HepG2 (cell line): ENCODE measurements around the gene ARHGAP19. TPM values are rescaled to one million over a fixed set of nuclear protein-coding genes. Genes with fewer than 3 reads are reported as not detected.

ENCODE experiments used
- ADNP ChIP-seq: sonication (generic); formaldehyde crosslinking; IDR thresholded peaks from 2 replicates; pipeline ENCODE4 v1.4.0; 2020; ENCODE audit warnings: missing genetic modification reagents
- FOXK1 ChIP-seq: sonication (generic); formaldehyde crosslinking; IDR thresholded peaks from 2 replicates; pipeline ENCODE4 v1.4.0; 2020; ENCODE audit warnings: low read depth, missing genetic modification reagents, borderline replicate concordance
- FOXK2 ChIP-seq: fragments of 450-650 bp; IDR thresholded peaks from 2 replicates; pipeline ENCODE4 v1.6.1; 2016
- HHEX ChIP-seq: IDR thresholded peaks from 2 replicates; pipeline ENCODE4 v1.6.1; 2016; ENCODE audit warnings: control low read depth
- NCOR1 ChIP-seq: fragments of 200-600 bp; sonication (generic); IDR thresholded peaks from 2 replicates; pipeline ENCODE4 v1.7.0; 2017; ENCODE audit warnings: antibody characterized with exemption, low read length, borderline replicate concordance
- NFRKB ChIP-seq: fragments of 450-650 bp; IDR thresholded peaks from 2 replicates; pipeline ENCODE4 v1.6.1; 2017
- REL ChIP-seq: sonication (generic); formaldehyde crosslinking; conservative IDR thresholded peaks from 2 replicates; pipeline ENCODE4 v1.8.0; 2022; ENCODE audit warnings: mild to moderate bottlenecking, missing genetic modification reagents, moderate library complexity
- SIX4 ChIP-seq: sonication (generic); formaldehyde crosslinking; IDR thresholded peaks from 2 replicates; pipeline ENCODE4 v1.4.0; 2020; ENCODE audit warnings: missing genetic modification reagents
- ZBTB7B ChIP-seq: sonication (generic); formaldehyde crosslinking; IDR thresholded peaks from 2 replicates; pipeline ENCODE4 v1.4.0; 2020; ENCODE audit warnings: missing genetic modification reagents
- ZBTB8A ChIP-seq: sonication (generic); formaldehyde crosslinking; IDR thresholded peaks from 2 replicates; pipeline ENCODE4 v1.4.0; 2020; ENCODE audit warnings: mild to moderate bottlenecking, low read depth, missing genetic modification reagents, borderline replicate concordance
- ZNF224 ChIP-seq: sonication (generic); formaldehyde crosslinking; IDR thresholded peaks from 2 replicates; pipeline ENCODE4 v1.5.0; 2020; ENCODE audit warnings: mild to moderate bottlenecking, missing genetic modification reagents
- ZNF335 ChIP-seq: sonication (generic); formaldehyde crosslinking; IDR thresholded peaks from 2 replicates; pipeline ENCODE4 v1.4.0; 2020; ENCODE audit warnings: missing genetic modification reagents
- ZNF44 ChIP-seq: sonication (generic); formaldehyde crosslinking; IDR thresholded peaks from 2 replicates; pipeline ENCODE4 v1.5.1; 2020; ENCODE audit warnings: mild to moderate bottlenecking, missing genetic modification reagents
- ZNF547 ChIP-seq: sonication (generic); formaldehyde crosslinking; IDR thresholded peaks from 2 replicates; pipeline ENCODE4 v1.5.1; 2020; ENCODE audit warnings: mild to moderate bottlenecking, missing genetic modification reagents
- ZNF563 ChIP-seq: sonication (generic); formaldehyde crosslinking; IDR thresholded peaks from 2 replicates; pipeline ENCODE4 v1.8.0; 2022; ENCODE audit warnings: mild to moderate bottlenecking, moderate library complexity, missing genetic modification reagents
- ZNF883 ChIP-seq: sonication (generic); formaldehyde crosslinking; IDR thresholded peaks from 2 replicates; pipeline ENCODE4 v1.5.1; 2020; ENCODE audit warnings: mild to moderate bottlenecking, missing genetic modification reagents; ENCODE audit errors: not compliant biosample characterization
- polyA plus RNA-seq, 8 experiments: library from polyadenylated mRNA; depleted of rRNA in 3 of 8; stranded (reverse) in 7 of 8; unstranded in 1 of 8; fragments of >200 nt; fragmentation: Illumina TruSeq in 4 of 8; extraction: Trizol in 4 of 8; gene quantifications; 2 replicates each; pipeline versions ENCODE4 v1.2.1 to v1.2.3, GENCODE V29; 2011 to 2016; ENCODE audit warnings: low read depth in 4 of 8, missing spikeins in 1 of 8, mixed read lengths in 1 of 8; ENCODE audit not compliant: insufficient read depth in 1 of 8
- total RNA-seq, 5 experiments: library from RNA; depleted of rRNA; stranded (reverse); fragments of >200 nt; fragmentation: Illumina TruSeq; extraction: Trizol; gene quantifications; 2 replicates each; pipeline ENCODE4 v1.2.3, GENCODE V29; 2016; ENCODE audit warnings: low read depth in 1 of 5
- TF ChIP-seq, protein P1 (sequence below): IDR thresholded peaks from 2 replicates; pipeline ENCODE4 v1.6.1; 2016; ENCODE audit warnings: low read depth, borderline replicate concordance
- TF ChIP-seq, protein P2 (sequence below): sonication (generic); formaldehyde crosslinking; IDR thresholded peaks from 2 replicates; pipeline ENCODE4 v1.8.1; 2022; ENCODE audit warnings: mild to moderate bottlenecking, missing genetic modification reagents
- TF ChIP-seq, protein P3 (sequence below): sonication (generic); formaldehyde crosslinking; IDR thresholded peaks from 2 replicates; pipeline ENCODE4 v1.8.0; 2022; ENCODE audit warnings: missing genetic modification reagents, mild to moderate bottlenecking, borderline replicate concordance
- TF ChIP-seq, protein P4 (sequence below): sonication (generic); formaldehyde crosslinking; IDR thresholded peaks from 2 replicates; pipeline ENCODE4 v1.5.0; 2020; ENCODE audit warnings: mild to moderate bottlenecking, missing genetic modification reagents, borderline replicate concordance
- TF ChIP-seq, protein P5 (sequence below): sonication (generic); formaldehyde crosslinking; IDR thresholded peaks from 2 replicates; pipeline ENCODE4 v1.5.1; 2020; ENCODE audit warnings: missing genetic modification reagents, mild to moderate bottlenecking, borderline replicate concordance

ARHGAP19 gene
- total and polyA plus RNA-seq, 2 of the 13 experiments (the other 11 are each of a cell fraction or from before 2014, with no cell fraction given) = 7.6 to 10.0 TPM

DNA sequence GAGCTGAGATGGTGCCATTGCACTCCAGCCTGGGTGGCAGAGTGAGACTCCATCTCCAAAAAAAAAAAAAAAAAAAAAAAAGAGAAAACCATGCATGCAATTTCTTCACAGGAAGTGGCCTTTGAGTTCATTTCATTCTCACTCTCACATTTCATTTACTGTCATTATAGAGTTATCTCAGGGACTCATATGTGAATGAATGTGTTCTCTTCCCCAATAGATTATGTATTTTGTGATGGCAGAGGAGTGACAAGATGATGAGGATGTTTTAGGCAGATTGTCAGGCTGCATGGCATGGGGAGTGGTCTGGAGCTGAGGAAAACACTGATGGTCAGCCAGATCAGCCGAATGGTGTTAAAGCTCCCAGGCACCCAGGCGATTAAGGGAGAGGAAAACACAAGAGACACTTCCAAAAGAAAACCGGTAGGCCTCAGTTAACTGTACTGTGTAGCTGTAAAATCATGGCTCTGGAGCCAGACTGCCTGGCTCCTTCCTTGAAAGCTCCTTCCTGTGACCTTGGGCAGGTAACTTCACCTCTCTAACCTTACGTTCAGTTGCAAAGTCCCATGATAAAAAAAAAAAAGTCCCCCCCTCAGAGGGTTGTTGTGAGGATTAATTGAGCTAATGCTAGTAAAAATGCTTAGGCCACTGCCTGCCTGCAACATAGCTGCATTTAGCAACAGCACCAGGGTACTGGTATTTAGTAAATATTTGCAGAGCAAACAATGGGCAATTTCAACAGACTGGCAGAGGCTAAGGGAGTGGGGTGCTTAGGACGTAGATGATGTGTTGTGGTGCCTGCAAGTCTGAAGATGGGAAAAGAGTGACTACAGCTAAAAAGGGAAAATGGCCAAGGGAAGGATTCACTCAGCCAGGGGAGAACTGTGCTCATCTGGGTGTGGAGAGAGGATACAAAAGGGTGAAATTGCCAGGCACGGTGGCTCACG, 35.2 kb upstream of the ARHGAP19 start (continued):
- TF ChIP-seq, protein P1, sequence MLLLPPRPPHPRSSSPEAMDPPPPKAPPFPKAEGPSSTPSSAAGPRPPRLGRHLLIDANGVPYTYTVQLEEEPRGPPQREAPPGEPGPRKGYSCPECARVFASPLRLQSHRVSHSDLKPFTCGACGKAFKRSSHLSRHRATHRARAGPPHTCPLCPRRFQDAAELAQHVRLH (CRISPR knock-in tag) = peak; percentile 78; the same call in 1 of the 2 replicates
- TF ChIP-seq NCOR1 = peak; percentile 51; the same call in 1 of the 2 replicates
- peak; percentile 24; the same call in 1 of the 2 replicates for TF ChIP-seq HHEX
- TF ChIP-seq REL = no peak
- TF ChIP-seq ZNF224 (CRISPR knock-in tag) = no peak
- TF ChIP-seq, protein P2, sequence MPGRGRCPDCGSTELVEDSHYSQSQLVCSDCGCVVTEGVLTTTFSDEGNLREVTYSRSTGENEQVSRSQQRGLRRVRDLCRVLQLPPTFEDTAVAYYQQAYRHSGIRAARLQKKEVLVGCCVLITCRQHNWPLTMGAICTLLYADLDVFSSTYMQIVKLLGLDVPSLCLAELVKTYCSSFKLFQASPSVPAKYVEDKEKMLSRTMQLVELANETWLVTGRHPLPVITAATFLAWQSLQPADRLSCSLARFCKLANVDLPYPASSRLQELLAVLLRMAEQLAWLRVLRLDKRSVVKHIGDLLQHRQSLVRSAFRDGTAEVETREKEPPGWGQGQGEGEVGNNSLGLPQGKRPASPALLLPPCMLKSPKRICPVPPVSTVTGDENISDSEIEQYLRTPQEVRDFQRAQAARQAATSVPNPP (CRISPR knock-in tag) = no peak
- TF ChIP-seq ZNF335 (CRISPR knock-in tag) = 0 out of 2 replicates have a peak, but pooled peaks have one; percentile 16
- no peak for TF ChIP-seq ZNF883
- no peak for TF ChIP-seq NFRKB
- no peak for TF ChIP-seq ZBTB8A (CRISPR knock-in tag)
- TF ChIP-seq, protein P3, sequence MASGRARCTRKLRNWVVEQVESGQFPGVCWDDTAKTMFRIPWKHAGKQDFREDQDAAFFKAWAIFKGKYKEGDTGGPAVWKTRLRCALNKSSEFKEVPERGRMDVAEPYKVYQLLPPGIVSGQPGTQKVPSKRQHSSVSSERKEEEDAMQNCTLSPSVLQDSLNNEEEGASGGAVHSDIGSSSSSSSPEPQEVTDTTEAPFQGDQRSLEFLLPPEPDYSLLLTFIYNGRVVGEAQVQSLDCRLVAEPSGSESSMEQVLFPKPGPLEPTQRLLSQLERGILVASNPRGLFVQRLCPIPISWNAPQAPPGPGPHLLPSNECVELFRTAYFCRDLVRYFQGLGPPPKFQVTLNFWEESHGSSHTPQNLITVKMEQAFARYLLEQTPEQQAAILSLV (CRISPR knock-in tag) = no peak
- TF ChIP-seq ZNF44 (CRISPR knock-in tag) = no peak
- TF ChIP-seq, protein P4, sequence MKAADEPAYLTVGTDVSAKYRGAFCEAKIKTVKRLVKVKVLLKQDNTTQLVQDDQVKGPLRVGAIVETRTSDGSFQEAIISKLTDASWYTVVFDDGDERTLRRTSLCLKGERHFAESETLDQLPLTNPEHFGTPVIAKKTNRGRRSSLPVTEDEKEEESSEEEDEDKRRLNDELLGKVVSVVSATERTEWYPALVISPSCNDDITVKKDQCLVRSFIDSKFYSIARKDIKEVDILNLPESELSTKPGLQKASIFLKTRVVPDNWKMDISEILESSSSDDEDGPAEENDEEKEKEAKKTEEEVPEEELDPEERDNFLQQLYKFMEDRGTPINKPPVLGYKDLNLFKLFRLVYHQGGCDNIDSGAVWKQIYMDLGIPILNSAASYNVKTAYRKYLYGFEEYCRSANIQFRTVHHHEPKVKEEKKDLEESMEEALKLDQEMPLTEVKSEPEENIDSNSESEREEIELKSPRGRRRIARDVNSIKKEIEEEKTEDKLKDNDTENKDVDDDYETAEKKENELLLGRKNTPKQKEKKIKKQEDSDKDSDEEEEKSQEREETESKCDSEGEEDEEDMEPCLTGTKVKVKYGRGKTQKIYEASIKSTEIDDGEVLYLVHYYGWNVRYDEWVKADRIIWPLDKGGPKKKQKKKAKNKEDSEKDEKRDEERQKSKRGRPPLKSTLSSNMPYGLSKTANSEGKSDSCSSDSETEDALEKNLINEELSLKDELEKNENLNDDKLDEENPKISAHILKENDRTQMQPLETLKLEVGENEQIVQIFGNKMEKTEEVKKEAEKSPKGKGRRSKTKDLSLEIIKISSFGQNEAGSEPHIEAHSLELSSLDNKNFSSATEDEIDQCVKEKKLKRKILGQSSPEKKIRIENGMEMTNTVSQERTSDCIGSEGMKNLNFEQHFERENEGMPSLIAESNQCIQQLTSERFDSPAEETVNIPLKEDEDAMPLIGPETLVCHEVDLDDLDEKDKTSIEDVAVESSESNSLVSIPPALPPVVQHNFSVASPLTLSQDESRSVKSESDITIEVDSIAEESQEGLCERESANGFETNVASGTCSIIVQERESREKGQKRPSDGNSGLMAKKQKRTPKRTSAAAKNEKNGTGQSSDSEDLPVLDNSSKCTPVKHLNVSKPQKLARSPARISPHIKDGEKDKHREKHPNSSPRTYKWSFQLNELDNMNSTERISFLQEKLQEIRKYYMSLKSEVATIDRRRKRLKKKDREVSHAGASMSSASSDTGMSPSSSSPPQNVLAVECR (CRISPR knock-in tag) = no peak
- 0 out of 2 replicates have a peak, but pooled peaks have one; percentile 36 for TF ChIP-seq ZNF547 (CRISPR knock-in tag)
- peak; percentile 61; the same call in 1 of the 2 replicates for TF ChIP-seq FOXK2
- TF ChIP-seq ZBTB7B (CRISPR knock-in tag) = peak; percentile 67; the same call in 1 of the 2 replicates
- no peak for TF ChIP-seq ADNP (CRISPR knock-in tag)
- no peak; the same call in none of the 2 replicates for TF ChIP-seq SIX4 (CRISPR knock-in tag)
- no peak for TF ChIP-seq ZNF563 (CRISPR knock-in tag)
- TF ChIP-seq, protein P5, sequence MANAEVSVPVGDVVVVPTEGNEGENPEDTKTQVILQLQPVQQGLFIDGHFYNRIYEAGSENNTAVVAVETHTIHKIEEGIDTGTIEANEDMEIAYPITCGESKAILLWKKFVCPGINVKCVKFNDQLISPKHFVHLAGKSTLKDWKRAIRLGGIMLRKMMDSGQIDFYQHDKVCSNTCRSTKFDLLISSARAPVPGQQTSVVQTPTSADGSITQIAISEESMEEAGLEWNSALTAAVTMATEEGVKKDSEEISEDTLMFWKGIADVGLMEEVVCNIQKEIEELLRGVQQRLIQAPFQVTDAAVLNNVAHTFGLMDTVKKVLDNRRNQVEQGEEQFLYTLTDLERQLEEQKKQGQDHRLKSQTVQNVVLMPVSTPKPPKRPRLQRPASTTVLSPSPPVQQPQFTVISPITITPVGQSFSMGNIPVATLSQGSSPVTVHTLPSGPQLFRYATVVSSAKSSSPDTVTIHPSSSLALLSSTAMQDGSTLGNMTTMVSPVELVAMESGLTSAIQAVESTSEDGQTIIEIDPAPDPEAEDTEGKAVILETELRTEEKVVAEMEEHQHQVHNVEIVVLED = no peak; the same call in 1 of the 2 replicates
- TF ChIP-seq FOXK1 (CRISPR knock-in tag) = peak; percentile 75; the same call in 1 of the 2 replicates
